GM21526 (cell line): ENCODE measurements around the gene FOXN3.
"Not testable (repeated sequence)": the region's sequence is repeated elsewhere in the genome, so short reads cannot be mapped to it uniquely, and the experiment has no call there.

Experiments
- ATAC-seq: cut with Tn5 transposase; IDR thresholded peaks from one replicate; pipeline ENCODE4 v1.9.1; 2021; ENCODE audit warnings: moderate library complexity; ENCODE audit not compliant: unreplicated experiment, low FRiP score

FOXN3 gene

DNA sequence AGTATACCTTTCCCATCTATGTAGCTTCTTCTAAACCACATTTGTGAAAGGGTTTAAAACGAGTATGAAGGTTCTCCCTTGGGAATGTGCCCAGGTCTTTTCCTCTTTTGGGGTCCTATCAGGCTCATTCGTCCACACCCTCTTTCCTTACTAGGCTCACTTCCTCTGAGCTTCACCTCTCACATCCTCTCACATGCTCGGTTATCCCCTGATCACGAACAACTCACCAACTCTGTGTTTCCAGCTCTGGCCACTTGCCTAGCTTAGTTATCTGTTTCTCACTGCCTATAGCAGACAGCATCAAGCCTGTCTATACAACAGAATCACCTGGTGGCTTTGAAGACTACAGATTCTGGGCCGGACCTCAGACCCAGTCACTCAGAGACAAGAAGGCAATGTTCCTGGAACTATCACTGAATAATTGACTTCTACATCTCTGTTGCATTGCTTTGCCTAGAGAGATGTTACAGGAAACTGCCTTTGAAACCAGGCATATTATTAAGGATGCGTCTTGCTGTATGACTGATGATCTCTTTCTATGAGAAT is 158.2 kb downstream of the FOXN3 start:
- ATAC-seq, result no peak

DNA sequence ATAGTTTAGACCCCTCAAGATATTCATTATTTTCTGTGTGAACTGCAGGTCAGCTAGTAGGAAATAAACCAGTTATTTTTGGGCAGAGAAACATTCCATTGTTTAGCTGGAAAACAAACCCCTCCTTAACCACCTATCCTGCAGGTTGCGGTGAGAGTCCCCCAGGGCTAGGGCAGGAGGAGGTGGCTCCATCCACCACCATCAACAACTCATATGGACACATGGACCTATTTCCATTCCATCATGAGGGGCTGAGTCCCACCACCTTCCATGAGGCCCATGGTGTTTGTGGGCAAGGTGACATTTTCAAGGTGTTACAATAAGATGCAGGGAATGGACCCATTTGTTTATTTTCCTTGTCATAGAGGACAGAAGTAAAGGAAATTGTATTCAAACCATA is 160.1 kb downstream of the FOXN3 start:
- ATAC-seq, result no peak

DNA sequence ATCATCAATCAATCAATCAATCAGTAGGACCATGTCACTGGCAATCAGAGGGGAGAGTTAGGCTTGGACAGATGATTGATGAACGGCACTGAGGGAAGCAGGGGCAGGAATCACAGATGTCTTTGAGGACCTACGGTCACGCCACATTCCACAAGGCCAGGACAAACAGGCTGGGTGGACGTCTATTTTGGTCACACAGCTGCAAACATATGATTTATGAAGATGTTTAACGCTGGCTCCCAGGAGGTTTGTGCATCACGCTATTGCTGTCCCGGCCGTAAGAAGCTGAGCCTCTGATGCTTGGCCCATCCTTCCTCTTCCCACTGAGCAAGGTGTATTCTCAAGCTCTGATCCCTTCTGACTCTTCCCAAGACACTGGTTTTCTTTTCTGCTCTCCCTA is 160.8 kb downstream of the FOXN3 start:
- ATAC-seq, result no peak

DNA sequence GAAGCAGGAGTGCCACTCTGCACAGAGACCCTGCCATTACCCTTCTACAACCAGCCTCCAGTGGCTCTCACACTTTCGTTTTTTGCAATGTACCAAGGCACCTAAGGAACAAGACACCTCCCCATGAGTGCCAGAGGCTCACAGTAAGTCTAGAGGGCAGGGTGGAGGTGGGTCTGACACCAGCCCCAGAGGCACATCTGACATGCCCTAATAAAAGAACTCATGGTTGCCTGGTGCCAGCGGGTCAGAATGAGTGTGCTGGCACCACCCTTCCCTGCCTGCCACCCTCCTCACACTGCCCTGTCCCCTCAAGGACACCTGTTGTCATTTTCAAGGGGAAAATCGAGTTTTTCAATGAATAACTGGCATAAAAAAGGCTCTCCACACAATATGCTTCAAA is 161.2 kb downstream of the FOXN3 start:
- ATAC-seq, result no peak

DNA sequence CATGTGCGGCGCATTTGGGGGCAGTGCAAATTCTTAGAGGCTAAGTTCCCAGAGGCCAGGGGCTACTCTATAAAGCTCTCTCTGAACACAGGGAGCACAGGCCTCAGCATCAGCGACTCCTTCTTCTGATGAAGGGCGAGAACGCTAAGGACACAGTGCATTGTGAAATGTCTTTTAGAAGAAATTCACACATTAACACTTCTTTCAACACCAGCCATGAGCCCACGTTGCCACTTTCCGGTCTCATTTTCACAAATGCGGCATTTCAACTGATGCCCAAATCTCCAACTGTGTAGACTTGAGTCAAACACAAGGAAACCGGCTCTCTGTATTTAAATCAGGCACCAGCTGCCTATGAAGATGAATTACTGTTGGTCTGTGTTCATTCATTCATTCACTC is 162.0 kb downstream of the FOXN3 start:
- no peak for ATAC-seq

DNA sequence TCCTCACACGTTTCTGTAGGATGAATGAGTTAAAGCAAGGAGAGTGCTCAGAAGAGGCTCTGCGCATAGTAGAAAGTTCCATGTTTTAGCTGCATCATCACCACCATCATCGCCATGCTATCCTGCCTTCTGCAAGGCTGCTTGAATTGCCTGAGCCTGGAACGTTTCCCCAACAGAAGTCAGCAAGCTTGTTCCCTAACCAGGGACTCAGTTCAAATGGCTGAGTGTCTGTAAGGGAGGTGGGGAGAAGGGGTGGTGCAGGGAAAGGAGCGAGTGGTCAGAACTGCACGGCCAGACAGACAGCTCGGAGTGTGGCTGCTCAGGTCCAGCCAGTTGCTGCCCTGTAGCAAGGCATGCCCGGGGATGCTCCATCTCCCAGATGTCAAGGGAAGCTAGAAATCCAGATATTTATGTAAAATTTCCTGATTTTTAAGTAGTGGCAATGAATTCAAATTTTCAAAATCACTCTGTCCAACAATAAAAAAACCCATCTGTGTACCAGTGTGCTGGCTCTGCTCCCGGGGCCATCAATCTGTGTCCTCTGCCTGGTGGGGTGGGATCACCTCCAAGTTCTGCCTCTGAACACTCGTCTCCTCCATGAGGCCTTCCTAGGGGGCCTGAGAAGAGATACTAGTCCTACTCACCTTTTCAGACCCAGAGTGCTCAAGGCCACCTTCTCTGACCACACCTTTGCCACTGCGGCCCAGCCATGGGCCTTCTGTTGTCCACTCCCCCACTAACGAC is 162.7 kb downstream of the FOXN3 start:
- ATAC-seq, result no peak

DNA sequence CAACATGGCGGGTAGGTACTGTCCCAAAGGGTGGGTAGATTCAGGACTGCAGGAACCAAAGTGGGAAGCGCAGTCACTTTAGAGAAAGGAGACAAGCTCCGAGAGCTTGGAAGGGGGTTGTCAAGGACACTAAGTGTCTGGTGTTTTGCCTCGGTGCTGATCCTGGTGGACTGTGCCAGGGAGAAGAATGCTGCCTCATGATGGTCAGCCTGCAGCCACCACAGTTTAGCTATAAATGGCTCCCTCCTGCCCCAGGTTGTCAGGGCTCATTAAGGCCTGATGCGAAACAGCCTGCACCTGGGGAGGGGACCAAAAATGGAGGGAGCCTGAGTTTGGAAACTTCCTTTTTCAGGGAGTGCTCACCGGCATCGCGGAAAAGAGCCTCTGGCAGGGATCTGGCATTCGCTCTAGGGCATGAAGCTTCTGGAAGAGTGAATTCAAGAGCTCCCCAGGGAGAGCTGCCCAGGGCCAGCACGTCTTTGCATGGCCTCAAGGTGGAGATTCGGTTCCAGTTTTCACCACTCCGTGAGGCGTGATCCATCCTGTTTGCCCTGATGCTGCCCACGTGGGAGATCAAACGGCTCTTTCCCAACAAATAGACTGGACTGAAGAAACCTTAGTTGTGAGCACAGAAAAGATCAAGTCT is 164.0 kb downstream of the FOXN3 start:
- no peak for ATAC-seq

DNA sequence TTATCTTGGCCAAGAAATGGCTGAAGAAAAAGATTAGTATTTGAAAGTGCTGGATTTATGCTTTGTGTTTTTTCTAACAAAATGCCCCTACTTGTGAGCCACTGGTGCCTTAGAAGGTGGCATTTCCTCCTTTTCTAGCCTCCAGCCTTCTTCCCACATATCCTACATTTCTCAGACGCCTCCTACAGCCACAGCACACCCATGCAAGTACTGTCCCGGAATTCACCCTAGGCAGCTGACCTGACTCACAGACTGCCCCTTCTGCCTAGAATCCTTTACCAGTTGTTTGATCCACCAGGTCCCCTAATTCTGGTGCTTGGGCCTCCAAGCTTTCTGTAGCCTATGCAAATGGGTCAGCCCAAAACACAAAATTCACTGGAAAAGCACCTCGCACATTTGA is 166.0 kb downstream of the FOXN3 start:
- no peak for ATAC-seq

DNA sequence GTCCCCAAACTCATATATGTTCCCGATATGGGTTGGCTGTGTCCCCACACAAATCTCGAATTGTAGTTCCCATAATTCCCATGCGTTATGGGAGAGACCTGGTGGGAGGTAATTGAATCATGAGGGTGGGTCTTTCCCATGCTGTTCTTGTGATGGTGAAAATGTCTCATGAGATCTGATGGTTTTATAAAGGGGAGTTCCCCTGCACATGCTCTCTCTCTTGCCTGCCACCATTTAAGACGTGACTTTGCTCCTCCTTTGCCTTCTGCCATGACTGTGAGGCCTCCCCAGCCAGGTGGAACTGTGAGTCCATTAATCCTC is 166.4 kb downstream of the FOXN3 start:
- ATAC-seq, result not testable (repeated sequence)

DNA sequence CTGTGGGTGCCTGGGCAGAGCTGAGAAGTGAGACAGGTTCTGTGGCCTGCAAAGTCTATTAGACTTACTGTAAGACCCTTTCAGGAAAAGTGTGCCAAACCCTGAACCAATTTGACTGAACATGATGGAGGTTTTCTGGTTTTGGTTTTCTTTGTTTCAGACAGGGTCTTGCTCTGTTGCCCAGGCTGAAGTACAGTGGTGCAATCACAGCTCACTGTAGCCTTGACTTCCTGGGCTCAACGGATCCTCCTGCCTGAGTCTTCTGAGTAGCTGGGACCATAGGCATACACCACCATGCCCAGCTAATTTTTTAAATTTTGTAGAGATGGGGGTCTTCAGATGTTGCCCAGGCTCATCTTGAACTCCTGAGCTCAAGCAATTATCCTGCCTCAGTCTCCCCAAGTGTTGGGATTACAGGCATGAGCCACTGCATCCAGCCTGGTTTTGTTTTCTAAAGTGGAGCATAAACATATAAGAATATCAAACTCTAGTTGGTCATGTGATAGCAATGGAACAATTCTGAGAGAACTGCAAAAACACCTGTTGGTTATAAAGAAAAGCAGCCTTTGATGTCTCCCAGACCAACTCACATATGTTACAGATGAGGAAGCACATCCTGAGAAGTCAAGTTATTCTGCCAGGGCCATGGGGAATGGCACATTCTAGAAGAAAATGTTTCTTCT is 166.9 kb downstream of the FOXN3 start:
- no peak for ATAC-seq

DNA sequence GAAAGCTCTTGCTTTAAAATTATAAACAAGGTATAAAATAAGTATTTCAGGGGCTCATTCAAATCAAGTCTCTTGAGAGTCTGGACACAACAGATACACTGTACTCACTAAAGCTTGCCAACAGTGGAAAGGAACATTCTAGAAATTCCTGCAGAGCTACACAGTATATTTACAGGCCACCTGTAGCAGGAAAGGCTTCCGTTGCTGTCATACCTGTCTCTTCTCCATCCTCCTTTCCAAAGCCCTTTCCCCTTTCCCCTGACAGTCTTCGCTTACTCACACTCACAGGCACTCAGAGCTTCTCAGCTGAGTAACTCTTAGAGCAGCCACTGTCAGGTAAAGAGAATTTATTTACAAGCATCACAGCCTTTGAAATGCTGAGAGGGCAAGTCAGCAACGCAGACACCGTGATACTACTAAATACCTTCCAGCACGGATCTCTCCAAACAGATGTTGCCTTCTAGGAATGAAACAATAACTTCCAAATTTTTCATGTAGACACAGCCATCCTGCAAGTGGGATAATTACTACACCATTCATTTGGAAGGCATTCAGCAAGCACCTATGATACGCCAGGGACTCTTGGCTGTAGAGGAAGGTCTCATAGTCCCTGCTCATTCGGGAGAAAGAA is 167.9 kb downstream of the FOXN3 start:
- ATAC-seq, result no peak

DNA sequence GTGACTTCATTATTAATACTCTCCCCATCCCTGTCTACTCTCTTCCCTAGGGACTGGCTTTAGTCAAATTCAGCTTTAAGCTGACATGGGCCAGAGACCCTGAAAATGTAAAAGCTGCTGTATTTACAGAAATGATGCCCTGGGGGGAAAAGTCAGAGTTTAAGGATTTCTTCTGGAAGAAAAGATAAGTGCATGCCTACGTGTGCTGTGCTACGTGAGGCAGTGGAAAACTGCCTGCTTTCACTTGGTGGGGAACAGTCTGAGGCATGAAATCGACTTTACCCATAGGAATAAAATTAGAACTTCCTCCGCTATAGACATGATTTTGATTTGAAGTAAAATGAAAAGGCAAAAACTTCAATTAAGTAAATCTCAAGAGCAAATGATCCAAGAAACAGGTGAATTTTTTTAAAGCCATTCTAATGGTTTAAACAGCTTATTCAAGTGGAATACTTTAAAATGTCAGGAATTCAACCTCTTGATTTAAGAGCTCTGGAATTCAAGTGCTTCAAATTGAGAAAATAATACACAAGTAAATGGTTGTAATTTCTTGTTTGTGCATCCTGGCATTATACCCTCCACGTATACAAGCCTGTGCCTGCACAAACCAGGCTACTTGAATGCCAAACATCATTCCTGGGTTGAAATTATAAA is 168.5 kb downstream of the FOXN3 start:
- ATAC-seq, result no peak

DNA sequence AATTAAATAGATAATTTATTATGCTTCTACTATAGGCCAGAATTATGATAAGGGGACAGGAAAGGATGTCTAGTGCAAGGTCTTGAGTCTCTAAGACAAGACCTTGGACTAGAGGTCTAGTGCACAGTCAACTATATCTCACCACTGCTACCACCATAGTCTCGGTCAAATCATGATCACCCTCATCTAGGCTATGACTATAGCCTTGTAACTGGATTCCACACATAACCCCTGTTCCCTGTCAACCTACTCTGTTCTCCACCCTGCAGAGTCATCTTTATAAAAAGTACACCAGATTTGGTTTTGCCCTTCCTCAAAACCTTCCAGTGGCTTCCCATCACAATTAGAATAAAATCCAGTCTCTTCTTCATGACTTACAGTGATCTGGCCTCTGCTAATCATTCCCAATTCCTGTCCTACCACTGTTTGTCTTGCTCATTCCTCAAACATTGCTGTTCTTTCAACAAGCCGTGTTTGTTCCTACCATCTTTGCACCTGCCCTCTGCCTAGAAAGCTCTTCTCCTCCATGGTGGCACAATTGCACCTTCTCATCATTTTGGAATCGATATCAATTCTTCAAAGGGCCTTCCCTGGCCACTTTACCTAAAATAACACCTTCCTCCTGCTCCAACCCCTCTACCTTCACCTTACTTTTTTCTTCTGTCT is 169.4 kb downstream of the FOXN3 start:
- ATAC-seq, result no peak

DNA sequence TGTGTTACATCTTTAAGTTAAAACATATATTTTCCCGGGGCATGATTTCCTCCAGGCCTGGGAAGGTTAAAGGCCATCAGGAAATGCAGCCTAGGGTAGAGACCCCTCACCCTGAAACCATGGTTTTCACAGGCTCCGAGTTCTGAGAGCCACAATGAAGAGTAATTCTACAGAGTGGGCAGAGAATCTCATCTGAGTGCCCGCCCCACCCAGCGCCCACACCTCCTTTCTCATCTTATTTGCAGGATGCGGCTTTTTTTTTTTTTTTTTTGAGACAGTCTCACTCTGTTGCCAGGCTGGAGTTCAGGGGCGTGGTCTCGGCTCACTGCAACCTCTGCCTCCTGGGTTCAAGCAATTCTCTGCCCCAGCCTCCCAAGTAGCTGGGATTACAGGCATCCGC is 170.7 kb downstream of the FOXN3 start:
- ATAC-seq, result no peak

DNA sequence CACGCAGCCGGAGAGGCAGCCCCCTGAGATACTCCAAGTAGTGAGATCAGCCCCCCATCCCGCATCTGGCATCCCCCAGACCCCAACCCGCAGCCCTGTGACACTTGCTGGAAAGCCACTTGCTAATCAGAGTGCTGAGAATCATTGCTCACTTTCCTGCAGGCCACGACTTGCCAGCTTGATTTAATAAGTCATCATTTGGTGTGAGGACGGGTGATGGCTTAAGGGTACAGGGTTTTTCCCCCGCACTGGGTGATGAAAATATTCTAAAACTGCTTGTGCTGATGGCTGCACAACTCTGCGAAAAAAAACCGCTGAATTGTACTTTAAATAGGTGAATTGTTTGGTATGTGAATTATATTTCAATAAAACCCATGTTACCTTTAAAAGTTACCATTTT is 171.2 kb downstream of the FOXN3 start:
- ATAC-seq, result no peak

DNA sequence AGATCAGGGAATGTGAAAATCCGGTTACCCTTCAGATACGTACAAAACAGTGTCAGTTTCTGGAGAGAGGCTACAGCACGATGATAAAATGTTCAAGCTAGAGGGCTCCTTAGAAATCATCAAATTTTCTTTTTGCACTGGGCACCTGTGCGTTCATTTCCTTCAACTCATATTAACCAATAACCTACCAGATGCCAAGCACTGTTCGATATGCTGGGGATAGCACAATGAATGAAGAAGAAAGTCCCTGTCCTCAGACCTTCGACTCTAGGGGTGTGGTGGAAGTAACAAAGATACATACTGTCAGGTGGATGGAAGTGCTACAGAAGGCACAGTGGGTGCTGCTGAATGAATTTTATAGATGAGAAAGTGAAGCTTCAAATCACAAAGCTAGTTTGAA is 172.3 kb downstream of the FOXN3 start:
- no peak for ATAC-seq

DNA sequence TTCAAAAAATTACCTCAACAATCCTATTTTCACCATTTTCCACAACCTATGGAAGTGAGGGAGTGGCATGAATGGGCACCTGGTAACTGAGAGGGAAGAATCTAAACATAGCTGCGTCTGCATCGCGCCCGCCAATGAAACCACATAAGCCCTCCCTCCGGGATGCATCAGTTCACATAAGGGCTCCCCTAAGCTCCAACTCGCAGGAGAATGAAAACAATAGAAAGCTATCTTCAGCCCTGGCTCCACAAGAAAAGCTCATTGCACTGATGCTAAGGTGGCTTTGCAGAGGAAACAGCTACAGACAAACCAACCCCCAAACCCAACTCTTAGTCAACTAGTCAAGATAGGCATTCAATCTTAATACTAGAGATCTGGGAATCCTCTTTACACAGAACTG is 173.3 kb downstream of the FOXN3 start:
- no peak for ATAC-seq

DNA sequence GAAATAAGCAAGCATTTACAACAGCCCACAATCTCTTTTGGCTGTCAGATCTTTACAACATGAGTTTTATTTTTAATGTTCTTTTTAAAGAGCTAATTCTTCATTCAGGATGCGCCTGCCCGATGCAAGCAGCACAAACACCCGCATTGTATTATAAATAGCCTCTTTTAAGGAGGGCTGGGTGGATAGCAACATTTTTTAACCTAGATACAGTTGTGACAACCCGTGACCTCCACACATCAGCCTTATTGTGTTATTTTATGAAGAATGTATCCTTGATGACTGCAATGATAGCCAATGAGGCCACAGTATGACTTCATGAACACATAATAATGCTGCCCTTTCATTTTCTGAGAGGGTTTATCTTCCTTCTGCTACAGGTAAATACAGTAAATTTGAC is 173.7 kb downstream of the FOXN3 start:
- ATAC-seq, result no peak

DNA sequence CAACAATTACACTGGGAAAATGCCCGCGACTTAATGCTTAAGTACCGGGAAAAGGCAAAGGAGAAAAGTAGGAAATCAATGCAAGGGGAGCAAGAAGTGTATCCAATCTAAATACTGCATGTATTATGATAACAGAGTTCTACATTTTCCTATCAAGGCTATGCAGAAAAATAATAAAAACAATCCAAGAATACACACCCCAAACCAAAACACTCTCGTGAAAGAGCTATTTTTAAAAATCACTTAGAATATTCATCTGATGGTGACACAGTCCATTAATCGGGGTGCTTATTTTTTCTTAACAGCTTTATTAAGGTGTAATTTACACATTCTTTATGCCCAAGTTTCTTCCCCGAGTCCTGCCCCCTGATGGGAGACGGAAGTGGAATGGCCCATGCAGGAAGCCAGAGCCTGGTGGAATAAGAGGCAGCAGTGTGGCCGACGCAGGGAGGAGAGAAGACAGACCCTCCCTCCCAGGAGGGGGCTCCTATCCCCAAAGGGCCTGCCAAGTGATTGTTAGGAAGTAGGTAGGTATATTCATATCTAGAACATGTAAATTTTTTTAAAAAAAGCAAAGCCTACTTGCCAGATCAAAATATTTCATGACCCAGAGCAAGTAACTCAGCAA is 174.3 kb downstream of the FOXN3 start:
- ATAC-seq, result no peak
